ENCODE data around the gene CRHR2. TPM values are rescaled to one million over a fixed set of nuclear protein-coding genes. Genes with fewer than 3 reads are reported as not detected.

The CRHR2 gene
- total RNA-seq (2022; extraction: Qiagen RNA extraction; ENCODE audit: low read depth) = 0.05 TPM in 1 of 5 replicates, not detected in the others

GRCh38 chr7:30682212-30683083, at the start of gene CRHR2:
Gene CRHR2, minus strand, starts transcription at chr7:30682456. Its CDS starts 176 bp downstream, at chr7:30682280.

Other genes starting within 250 kb of the CRHR2 start
- gene NOD1, start 203.7 kb downstream of the CRHR2 start, total RNA-seq (2022; extraction: Qiagen RNA extraction; ENCODE audit: low read depth) = 5.2 to 7.0 TPM (median 5.4 TPM) in 5 replicates
- gene GGCT, start 177.6 kb downstream of the CRHR2 start, total RNA-seq (2022; extraction: Qiagen RNA extraction; ENCODE audit: low read depth) = 58.7 to 89.2 TPM (median 74.6 TPM) in 5 replicates
- 137 to 186 TPM (median 164 TPM) in 5 replicates for gene GARS1, start 87.6 kb downstream of the CRHR2 start, total RNA-seq (2022; extraction: Qiagen RNA extraction; ENCODE audit: low read depth)
- not detected in 5 replicates for gene INMT, start 69.7 kb upstream of the CRHR2 start, total RNA-seq (2022; extraction: Qiagen RNA extraction; ENCODE audit: low read depth)
- gene MINDY4, start 89.0 kb upstream of the CRHR2 start, total RNA-seq (2022; extraction: Qiagen RNA extraction; ENCODE audit: low read depth) = 2.8 to 3.3 TPM (median 3.0 TPM) in 5 replicates
- 0.32 to 0.58 TPM (median 0.37 TPM) in 5 replicates for gene AQP1, start 229.4 kb upstream of the CRHR2 start, total RNA-seq (2022; extraction: Qiagen RNA extraction; ENCODE audit: low read depth)

Measured in A549 treated with RU486 at 1 μM for 4 hours (cell line).